H1 (cell line): ENCODE measurements around the gene SPINK5. TPM values are rescaled to one million over a fixed set of nuclear protein-coding genes. Genes with fewer than 3 reads are reported as not detected.
A peak's percentile ranks its signal among the peaks of the same experiment; 100 is the strongest.

Experiments used
- CTCF ChIA-PET: fragments of 300-600 bp; sonication (Branson Sonifier 250); formaldehyde crosslinking; loops from one replicate; lab custom pipeline; 2021; ENCODE audit not compliant: partially characterized antibody; lab: Charles Lee
- POLR2A ChIA-PET: fragments of 300-600 bp; sonication (Branson Sonifier 250); formaldehyde crosslinking; loops from one replicate; lab custom pipeline; 2021; ENCODE audit warnings: inconsistent platforms; ENCODE audit not compliant: partially characterized antibody; lab: Charles Lee
- DNase-seq, 2 experiments: peaks; one replicate each; pipeline versions ENCODE4 v3.0.0 to v3.0.0-alpha.2; 2010 to 2022; ENCODE audit warnings: low spot score in 2 of 2, low read depth in 1 of 2, mixed read lengths in 1 of 2
- FAIRE-seq: peaks from 2 replicates; lab custom pipeline; 2011; peaks lifted over from hg19 to GRCh38; lab: Jason Lieb, UNC
- H2AFZ ChIP-seq: 2 replicates; pipeline ENCODE4 v1.8.1; 2012; ENCODE audit warnings: low read length, inconsistent platforms
- H2AK5ac ChIP-seq: 2 replicates; pipeline ENCODE4 v1.6.1; 2013; ENCODE audit warnings: low read depth, low read length
- H2BK120ac ChIP-seq: replicated peaks from 2 replicates; pipeline ENCODE3; 2013; ENCODE audit warnings: low read depth, low read length, inconsistent platforms
- H2BK12ac ChIP-seq: 2 replicates; pipeline ENCODE4 v1.6.1; 2013; ENCODE audit warnings: low read depth, low read length
- H2BK15ac ChIP-seq: 2 replicates; pipeline ENCODE4 v1.6.1; 2013; ENCODE audit warnings: low read length
- H2BK20ac ChIP-seq: 2 replicates; pipeline ENCODE4 v1.6.1; 2013; ENCODE audit warnings: low read length
- H2BK5ac ChIP-seq: 2 replicates; pipeline ENCODE4 v1.6.1; 2013; ENCODE audit warnings: low read depth, low read length
- H3K14ac ChIP-seq: 2 replicates; pipeline ENCODE4 v1.6.1; 2013; ENCODE audit warnings: inconsistent platforms; ENCODE audit not compliant: insufficient read length
- H3K18ac ChIP-seq: 2 replicates; pipeline ENCODE4 v1.6.1; 2013; ENCODE audit warnings: low read length; ENCODE audit errors: extremely low read depth
- H3K23ac ChIP-seq: 2 replicates; pipeline ENCODE4 v1.6.1; 2013; ENCODE audit warnings: inconsistent platforms; ENCODE audit not compliant: insufficient read length
- H3K23me2 ChIP-seq: 2 replicates; pipeline ENCODE4 v1.6.1; 2013; ENCODE audit warnings: low read depth, low read length
- H3K27ac ChIP-seq: 2 replicates; pipeline ENCODE4 v1.6.1; 2011; ENCODE audit warnings: low read depth, low read length, inconsistent platforms
- H3K27me3 ChIP-seq, 4 experiments: replicated peaks in 1 of 4; 1 replicate in 1 of 4; 2 replicates in 3 of 4; pipeline versions ENCODE4 v1.6.1 to v1.8.1; 2011 to 2013; ENCODE audit warnings: low read length in 3 of 4, mild to moderate bottlenecking in 3 of 4, inconsistent platforms in 2 of 4, mixed read lengths in 2 of 4, moderate library complexity in 1 of 4; ENCODE audit not compliant: control insufficient read depth in 3 of 4, insufficient read depth in 3 of 4; ENCODE audit errors: extremely low read depth in 1 of 4
- H3K36me3 ChIP-seq, 4 experiments: 2 replicates each; pipeline versions ENCODE4 v1.6.1 to v1.8.1; 2011 to 2013; ENCODE audit warnings: mild to moderate bottlenecking in 4 of 4, low read length in 3 of 4, moderate library complexity in 2 of 4, control low read depth in 1 of 4, inconsistent platforms in 1 of 4; ENCODE audit not compliant: insufficient read depth in 4 of 4, control insufficient read depth in 2 of 4
- H3K4ac ChIP-seq: replicated peaks from 2 replicates; pipeline ENCODE3; 2013; ENCODE audit warnings: low read length, low read depth, mixed read lengths, inconsistent platforms; ENCODE audit not compliant: insufficient read length
- H3K4me1 ChIP-seq, 4 experiments: replicated peaks in 1 of 4; 1 replicate in 1 of 4; 2 replicates in 3 of 4; pipeline versions ENCODE4 v1.6.1 to v1.8.1; 2011 to 2013; ENCODE audit warnings: low read length in 3 of 4, inconsistent platforms in 2 of 4, mixed read lengths in 1 of 4; ENCODE audit not compliant: insufficient read depth in 4 of 4, control insufficient read depth in 3 of 4
- H3K4me2 ChIP-seq, 2 experiments: 2 replicates each; pipeline versions ENCODE4 v1.6.1 to v1.8.1; 2011 to 2013; ENCODE audit warnings: low read depth in 2 of 2, low read length in 2 of 2, control low read depth in 1 of 2, inconsistent platforms in 1 of 2, mild to moderate bottlenecking in 1 of 2; ENCODE audit not compliant: insufficient read depth in 1 of 2
- H3K4me3 ChIP-seq, 4 experiments: fragments of 200-600, 300-600 bp in 1 of 4; sonication (generic), shearing (Covaris generic), sonication (Bioruptor Twin) in 1 of 4; 2 replicates each; pipeline versions ENCODE4 v1.5.1 to v1.8.1; 2011 to 2016; ENCODE audit warnings: low read length in 4 of 4, low read depth in 3 of 4, control low read depth in 2 of 4, inconsistent platforms in 2 of 4, mild to moderate bottlenecking in 2 of 4, mixed read lengths in 1 of 4, moderate library complexity in 1 of 4; ENCODE audit not compliant: insufficient read depth in 2 of 4; ENCODE audit errors: extremely low read depth in 1 of 4
- H3K56ac ChIP-seq: replicated peaks from 2 replicates; pipeline ENCODE3; 2013; ENCODE audit warnings: low read depth, mild to moderate bottlenecking, mixed read lengths, low read length, inconsistent platforms; ENCODE audit not compliant: insufficient read length
- H3K79me1 ChIP-seq: 2 replicates; pipeline ENCODE4 v1.6.1; 2013; ENCODE audit warnings: low read depth, low read length, control low read depth
- H3K79me2 ChIP-seq, 2 experiments: 2 replicates each; pipeline versions ENCODE4 v1.6.1 to v1.8.1; 2012 to 2013; ENCODE audit warnings: low read length in 2 of 2, mild to moderate bottlenecking in 2 of 2, inconsistent platforms in 1 of 2; ENCODE audit not compliant: insufficient read depth in 2 of 2, control insufficient read depth in 1 of 2
- H3K9ac ChIP-seq, 4 experiments: replicated peaks in 1 of 4; 1 replicate in 1 of 4; 2 replicates in 3 of 4; pipeline versions ENCODE4 v1.6.1 to v1.8.1; 2011 to 2013; ENCODE audit warnings: low read depth in 3 of 4, low read length in 3 of 4, control low read depth in 2 of 4, mild to moderate bottlenecking in 2 of 4, moderate library complexity in 2 of 4, inconsistent platforms in 1 of 4; ENCODE audit errors: extremely low read depth in 1 of 4
- H3K9me3 ChIP-seq, 2 experiments: 2 replicates each; pipeline versions ENCODE4 v1.6.1 to v1.8.1; 2012 to 2013; ENCODE audit warnings: mild to moderate bottlenecking in 2 of 2, moderate library complexity in 2 of 2, control low read depth in 1 of 2, inconsistent platforms in 1 of 2, low read depth in 1 of 2, low read length in 1 of 2, mixed read lengths in 1 of 2; ENCODE audit not compliant: insufficient read depth in 2 of 2
- H4K20me1 ChIP-seq, 2 experiments: replicated peaks in 1 of 2; 2 replicates each; pipeline versions ENCODE3 to v1.8.1; 2011 to 2013; ENCODE audit warnings: inconsistent platforms in 2 of 2, low read length in 2 of 2, mild to moderate bottlenecking in 1 of 2; ENCODE audit not compliant: insufficient read depth in 2 of 2, control insufficient read depth in 1 of 2
- H4K5ac ChIP-seq: 2 replicates; pipeline ENCODE4 v1.6.1; 2013; ENCODE audit warnings: low read length, low read depth, mixed read lengths, inconsistent platforms; ENCODE audit not compliant: insufficient read length
- H4K8ac ChIP-seq: 2 replicates; pipeline ENCODE4 v1.8.0; 2013; ENCODE audit warnings: mild to moderate bottlenecking, moderate library complexity, low read length, inconsistent platforms; ENCODE audit not compliant: insufficient read depth; ENCODE audit errors: extremely low read depth
- H4K91ac ChIP-seq: replicated peaks from 2 replicates; pipeline ENCODE3; 2013; ENCODE audit warnings: low read length, mixed read lengths, inconsistent platforms; ENCODE audit not compliant: insufficient read length
- CBX8 ChIP-seq: fragments of 300-800, 300-1000 bp; sonication (generic); IDR thresholded peaks from 2 replicates; pipeline ENCODE4 v1.7.1; 2016; ENCODE audit warnings: low read depth, low read length, borderline replicate concordance
- CTCF ChIP-seq, 3 experiments: IDR thresholded peaks; 1 replicate in 2 of 3; 2 replicates in 1 of 3; pipeline versions ENCODE4 v1.5.1 to v1.6.1; 2011; ENCODE audit warnings: low read length in 3 of 3, mild to moderate bottlenecking in 3 of 3, inconsistent platforms in 2 of 3, low read depth in 1 of 3, moderate library complexity in 1 of 3; ENCODE audit not compliant: insufficient read depth in 1 of 3; ENCODE audit errors: control extremely low read depth in 1 of 3
- HDAC2 ChIP-seq, 2 experiments: fragments of 300-600 bp in 1 of 2; sonication (generic) in 1 of 2; IDR thresholded peaks; 2 replicates each; pipeline ENCODE4 v1.6.1; 2011 to 2012; ENCODE audit warnings: low read depth in 2 of 2, low read length in 2 of 2, mild to moderate bottlenecking in 2 of 2, moderate library complexity in 2 of 2, borderline replicate concordance in 1 of 2, inconsistent platforms in 1 of 2
- RAD21 ChIP-seq, 2 experiments: IDR thresholded peaks in 1 of 2; conservative IDR thresholded peaks in 1 of 2; 2 replicates each; pipeline ENCODE4 v1.6.1; 2011; ENCODE audit warnings: low read depth in 2 of 2, low read length in 2 of 2, improper control_type of control experiment in 1 of 2, inconsistent platforms in 1 of 2, mild to moderate bottlenecking in 1 of 2, moderate library complexity in 1 of 2
- SIN3A ChIP-seq, 2 experiments: IDR thresholded peaks in 1 of 2; conservative IDR thresholded peaks in 1 of 2; 2 replicates each; pipeline ENCODE4 v1.6.1; 2011 to 2012; ENCODE audit warnings: low read length in 2 of 2, improper control_type of control experiment in 1 of 2, low read depth in 1 of 2, mild to moderate bottlenecking in 1 of 2
- WGBS, 2 experiments: shearing (Covaris generic) in 1 of 2; methylation state at CpG; one replicate each; pipeline versions ENCODE4 v1.1.6 to v1.1.7; 2013 to 2015; ENCODE audit warnings: low lambda C conversion rate in 2 of 2, mixed read lengths in 2 of 2, inconsistent platforms in 1 of 2, low coverage in 1 of 2, missing lambda C conversion rate in 1 of 2; ENCODE audit not compliant: insufficient replicate concordance in 2 of 2, insufficient coverage in 1 of 2, insufficient read length in 1 of 2; ENCODE audit errors: extremely low coverage in 1 of 2, missing lambda C conversion rate in 1 of 2; 5-methylcytosine and 5-hydroxymethylcytosine counted together
- polyA plus RNA-seq, 7 experiments: library from polyadenylated mRNA; depleted of rRNA in 3 of 7; stranded (reverse) in 5 of 7; unstranded in 2 of 7; fragments of >200 nt in 5 of 7; fragments of 200-250 nt in 2 of 7; gene quantifications; 1 replicate in 5 of 7; 2 replicates in 1 of 7; 4 replicates in 1 of 7; pipeline versions ENCODE4 v1.2.1 to v1.2.3, GENCODE V29; 2011 to 2013; ENCODE audit warnings: missing spikeins in 2 of 7, mixed read lengths in 2 of 7
- total RNA-seq: library from RNA; stranded (reverse); fragmentation: NEBNext Ultra II Directional; extraction: Animal tissue kit (Norgen Biotek cat#: 25700); gene quantifications from 2 replicates; pipeline ENCODE4 v1.2.1, GENCODE V29; 2021

The SPINK5 gene
- total and polyA plus RNA-seq, 2 of the 8 experiments (the other 6 are each of a cell fraction or from before 2014, with no cell fraction given): 1.4 to 2.2 TPM

DNA sequence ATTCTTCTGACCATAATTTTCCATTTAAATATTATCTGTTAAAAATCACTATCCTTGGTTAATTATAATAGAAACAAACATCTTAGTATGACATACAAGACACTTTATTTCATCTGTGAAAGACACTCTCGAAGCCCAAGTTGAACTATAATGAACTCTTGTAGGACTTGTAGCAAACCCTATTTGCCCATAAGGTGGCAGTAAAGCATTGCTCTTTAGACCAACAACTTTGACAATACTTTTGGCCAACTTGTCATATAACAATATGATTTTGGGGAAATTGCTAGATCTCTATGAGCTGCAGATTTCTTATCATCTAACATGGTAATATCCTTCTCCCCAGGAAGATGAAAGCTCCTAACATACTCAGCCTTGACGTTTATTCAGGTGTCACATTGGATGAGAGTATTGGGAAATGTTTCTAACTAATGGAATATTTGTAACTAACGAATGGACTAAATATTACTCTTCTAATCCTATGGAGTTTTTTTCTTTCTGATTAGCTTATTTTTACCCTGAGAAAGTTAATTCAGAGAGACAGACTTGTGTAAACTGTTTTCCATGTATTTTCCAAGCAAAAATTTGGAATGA lies 115.5 kb downstream of the SPINK5 start:
- DNase-seq (no peak), FAIRE-seq (peak; percentile 96)
- Histone ChIP-seq H2AFZ (no peak overlapping the region), H3K23me2 (no peaks in the 10 kb centered on the region), H4K8ac (no peak overlapping the region), H3K18ac (no peak overlapping the region), H3K4ac (no peak overlapping the region), H3K27me3 (no peaks in the 10 kb centered on the region), H3K9ac (no peak overlapping the region), H3K79me1 (no peaks in the 10 kb centered on the region), H3K4me2 (no peak overlapping the region), H2BK5ac (no peak overlapping the region), H4K20me1 (no peaks in the 10 kb centered on the region), H3K9me3 (no peaks in the 10 kb centered on the region), H2BK20ac (no peak overlapping the region), H3K79me2 (no peaks in the 10 kb centered on the region), H2BK120ac (no peak overlapping the region), H2AK5ac (no peak overlapping the region), H3K27ac (no peak overlapping the region), H3K56ac (no peak overlapping the region), H4K91ac (no peak overlapping the region), H2BK12ac (no peak overlapping the region), H4K5ac (no peak overlapping the region), H2BK15ac (no peak overlapping the region), H3K14ac (no peak overlapping the region), H3K4me1 (no peaks in the 10 kb centered on the region), H3K4me3 (no peak overlapping the region), H3K23ac (no peak overlapping the region), H3K36me3 (no peaks in the 10 kb centered on the region)
- TF ChIP-seq CBX8: no peak
- TF ChIP-seq HDAC2 (IDR thresholded peaks at IDR 0.05; ENCODE audit: borderline replicate concordance in 1 of 2, low read depth in 2 of 2, low read length in 2 of 2): no peak
- no peak for TF ChIP-seq SIN3A (conservative IDR thresholded peaks at IDR 0.05 in 1 of 2, IDR thresholded peaks at IDR 0.05 in 1 of 2; ENCODE audit: low read depth in 1 of 2, low read length in 2 of 2)
- peak; percentile 90 to 93 for TF ChIP-seq RAD21 (IDR thresholded peaks at IDR 0.05 in 1 of 2, conservative IDR thresholded peaks at IDR 0.05 in 1 of 2; ENCODE audit: low read depth in 2 of 2, low read length in 2 of 2)
- TF ChIP-seq CTCF (IDR thresholded peaks at IDR 0.05; ENCODE audit: control extremely low read depth in 1 of 3, insufficient read depth in 1 of 3, low read depth in 1 of 3, low read length in 3 of 3): peak in 2 of 3 experiments; percentile 68 to 74; a peak in 3 of 4 replicates
- CTCF ChIA-PET: interaction anchor here (0.6 to 2.6 kb wide), 35 partner anchors 8 to 798 kb away, joined by 3 to 35 read pairs (median 4); partner anchors contain the start of gene FBXO38
- POLR2A ChIA-PET: no interaction called here
- WGBS, 2 experiments: 59% methylated on average over 3 of the region's 3 CpGs; no CpG with 5 or more reads in 1 of the 2 experiments
